Measurements from ENCODE around the gene RNF17. TPM values are rescaled to one million over a fixed set of nuclear protein-coding genes. Genes with fewer than 3 reads are reported as not detected.
"Not testable (repeated sequence)": the region's sequence is repeated elsewhere in the genome, so short reads cannot be mapped to it uniquely, and the experiment has no call there.

Gene RNF17
- total RNA-seq, 2 experiments from 2014 or later, result not detected

GRCh38 chr13:24834902-24835510 lies 71.0 kb downstream of the RNF17 start:
- ChIA-PET POLR2A (no interaction called here), CTCF (interaction anchor here (0.6 kb wide), 1 partner anchor 205 kb away, joined by 3 read pairs; no protein-coding TSS in a partner anchor)

- CTCF ChIA-PET, POLR2A ChIA-PET: not testable (repeated sequence)
Observed at GRCh38 chr13:24837528-24837927, 73.6 kb downstream of the RNF17 start.

- ChIA-PET CTCF (no interaction called here), POLR2A (no interaction called here)
Observed at GRCh38 chr13:24842549-24843274, 78.7 kb downstream of the RNF17 start.

- POLR2A ChIA-PET, result no interaction called here
- CTCF ChIA-PET, result no interaction called here
Observed at GRCh38 chr13:24851546-24851945, 87.6 kb downstream of the RNF17 start.

GRCh38 chr13:24854311-24854710 lies 90.3 kb downstream of the RNF17 start:
- ChIA-PET POLR2A (no interaction called here), CTCF (no interaction called here)

- ChIA-PET POLR2A (no interaction called here), CTCF (no interaction called here)
Observed at GRCh38 chr13:24858953-24859352, 95.0 kb downstream of the RNF17 start.

- POLR2A ChIA-PET, result no interaction called here
- CTCF ChIA-PET, result interaction anchor here (0.7 kb wide), 1 partner anchor 25 kb away, joined by 3 read pairs; no protein-coding TSS in a partner anchor
Observed at GRCh38 chr13:24860770-24861169, 96.8 kb downstream of the RNF17 start.

- POLR2A ChIA-PET, result no interaction called here
- CTCF ChIA-PET, result no interaction called here
Observed at GRCh38 chr13:24861617-24862362, 97.8 kb downstream of the RNF17 start.

GRCh38 chr13:24863748-24864540 lies 100.0 kb downstream of the RNF17 start:
- POLR2A ChIA-PET, result no interaction called here
- CTCF ChIA-PET, result no interaction called here

- POLR2A ChIA-PET, result no interaction called here
- CTCF ChIA-PET, result no interaction called here
Observed at GRCh38 chr13:24864579-24864978, 100.6 kb downstream of the RNF17 start.

GRCh38 chr13:24865163-24865953 lies 101.4 kb downstream of the RNF17 start:
- POLR2A ChIA-PET, result no interaction called here
- CTCF ChIA-PET, result no interaction called here

- ChIA-PET CTCF (interaction anchor here (0.5 kb wide), 1 partner anchor 139 kb away, joined by 3 read pairs; no protein-coding TSS in a partner anchor), POLR2A (no interaction called here)
Observed at GRCh38 chr13:24866488-24866887, 102.5 kb downstream of the RNF17 start.

- POLR2A ChIA-PET, result no interaction called here
- CTCF ChIA-PET, result no interaction called here
Observed at GRCh38 chr13:24868874-24869273, 104.9 kb downstream of the RNF17 start.

GRCh38 chr13:24870380-24870760 lies 106.4 kb downstream of the RNF17 start:
- POLR2A ChIA-PET, result no interaction called here
- CTCF ChIA-PET, result interaction anchor here (0.6 kb wide), 1 partner anchor 33 kb away, joined by 3 read pairs; no protein-coding TSS in a partner anchor

GRCh38 chr13:24875566-24875965 lies 111.6 kb downstream of the RNF17 start:
- POLR2A ChIA-PET, result no interaction called here
- CTCF ChIA-PET, result no interaction called here

- ChIA-PET POLR2A (no interaction called here), CTCF (interaction anchor here (0.5 kb wide), 1 partner anchor 184 kb away, joined by 5 read pairs; no protein-coding TSS in a partner anchor)
Observed at GRCh38 chr13:24877531-24877930, 113.6 kb downstream of the RNF17 start.

GRCh38 chr13:24878340-24878739 lies 114.4 kb downstream of the RNF17 start:
- CTCF ChIA-PET, result no interaction called here

GRCh38 chr13:24882665-24883064 lies 118.7 kb downstream of the RNF17 start:
- CTCF ChIA-PET, result no interaction called here

More at GRCh38 chr13:24878340-24878739, 114.4 kb downstream of the RNF17 start:
- POLR2A ChIA-PET, result no interaction called here

GRCh38 chr13:24887759-24888158 lies 123.8 kb downstream of the RNF17 start:
- POLR2A ChIA-PET, result no interaction called here
- CTCF ChIA-PET, result no interaction called here

More at GRCh38 chr13:24882665-24883064, 118.7 kb downstream of the RNF17 start:
- POLR2A ChIA-PET, result no interaction called here
